Neural progenitor cell (in vitro differentiated cells): Measurements from ENCODE around the gene C16orf74. TPM values are rescaled to one million over a fixed set of nuclear protein-coding genes. Genes with fewer than 3 reads are reported as not detected.
A peak's percentile ranks its signal among the peaks of the same experiment; 100 is the strongest.

ENCODE experiments used
- DNase-seq: peaks from one replicate; pipeline ENCODE4 v3.0.0-alpha.2; 2016; ENCODE audit warnings: low spot score
- H2AFZ ChIP-seq: fragments of 200-600 bp; sonication (generic); replicated peaks from 2 replicates; pipeline ENCODE4 v1.6.1; 2016; ENCODE audit warnings: antibody characterized with exemption
- H3F3A ChIP-seq: fragments of 200-600 bp; sonication (generic); 2 replicates; pipeline ENCODE4 v1.6.1; 2016; ENCODE audit warnings: antibody characterized with exemption, low read depth
- H3K27ac ChIP-seq: fragments of 200-600 bp; sonication (generic); 2 replicates; pipeline ENCODE4 v1.5.1; 2016; ENCODE audit warnings: mild to moderate bottlenecking
- H3K27me3 ChIP-seq: fragments of 200-600 bp; sonication (generic); 2 replicates; pipeline ENCODE4 v1.6.1; 2016; ENCODE audit warnings: mild to moderate bottlenecking, moderate library complexity
- H3K36me3 ChIP-seq: fragments of 200-600 bp; sonication (generic); 2 replicates; pipeline ENCODE4 v1.5.1; 2016
- H3K4me1 ChIP-seq: fragments of 200-600 bp; sonication (generic); 2 replicates; pipeline ENCODE4 v1.6.1; 2016; ENCODE audit warnings: mixed run types
- H3K4me2 ChIP-seq: fragments of 200-600 bp; sonication (generic); 2 replicates; pipeline ENCODE4 v1.6.1; 2016
- H3K4me3 ChIP-seq: fragments of 200-600 bp; sonication (generic); 2 replicates; pipeline ENCODE4 v1.5.1; 2016
- H3K79me2 ChIP-seq: fragments of 200-600 bp; sonication (generic); 2 replicates; pipeline ENCODE4 v1.6.1; 2016; ENCODE audit warnings: low read depth
- H3K9ac ChIP-seq: fragments of 200-600 bp; sonication (generic); 2 replicates; pipeline ENCODE4 v1.6.1; 2016
- H3K9me3 ChIP-seq: fragments of 200-600 bp; sonication (generic); 2 replicates; pipeline ENCODE4 v1.5.1; 2016; ENCODE audit warnings: low read depth
- H4K20me1 ChIP-seq: fragments of 200-600 bp; sonication (generic); 2 replicates; pipeline ENCODE4 v1.6.1; 2016; ENCODE audit warnings: low read depth
- H3K27ac Mint-ChIP-seq: 3 replicates; pipeline ENCODE4 v1.8.0; 2021; ENCODE audit warnings: mixed read lengths
- H3K27me3 Mint-ChIP-seq: 2 replicates; pipeline ENCODE4 v1.8.0; 2022; ENCODE audit warnings: low read depth, mild to moderate bottlenecking, inconsistent platforms, moderate library complexity, mixed read lengths; ENCODE audit not compliant: insufficient read depth
- H3K36me3 Mint-ChIP-seq: 3 replicates; pipeline ENCODE4 v1.8.0; 2021; ENCODE audit warnings: mixed read lengths
- H3K4me1 Mint-ChIP-seq: 3 replicates; pipeline ENCODE4 v1.8.0; 2021; ENCODE audit warnings: mixed read lengths
- H3K4me3 Mint-ChIP-seq: 3 replicates; pipeline ENCODE4 v1.8.0; 2021; ENCODE audit warnings: mild to moderate bottlenecking, moderate library complexity, mixed read lengths
- H3K9me3 Mint-ChIP-seq: 3 replicates; pipeline ENCODE4 v1.8.0; 2020; ENCODE audit warnings: mixed read lengths
- EZH2 ChIP-seq: fragments of 200-600 bp; sonication (generic); IDR thresholded peaks from 2 replicates; pipeline ENCODE4 v1.6.1; 2017; ENCODE audit warnings: antibody characterized with exemption, mild to moderate bottlenecking, moderate library complexity
- EZH2phosphoT487 ChIP-seq: fragments of 200-600 bp; sonication (generic); IDR thresholded peaks from 2 replicates; pipeline ENCODE4 v1.6.1; 2017; ENCODE audit warnings: antibody characterized with exemption
- total RNA-seq: library from RNA; depleted of rRNA; stranded (reverse); fragments of >200 nt; gene quantifications from 2 replicates; pipeline ENCODE4 v1.2.3, GENCODE V29; 2015; ENCODE audit warnings: low replicate concordance
- TF ChIP-seq, protein P1 (sequence below): fragments of 200-600 bp; sonication (generic); IDR thresholded peaks from 2 replicates; pipeline ENCODE4 v1.5.1; 2017; ENCODE audit warnings: antibody characterized with exemption, mild to moderate bottlenecking

Gene C16orf74
- total RNA-seq, 1 donor from 2014 or later = not detected

DNA sequence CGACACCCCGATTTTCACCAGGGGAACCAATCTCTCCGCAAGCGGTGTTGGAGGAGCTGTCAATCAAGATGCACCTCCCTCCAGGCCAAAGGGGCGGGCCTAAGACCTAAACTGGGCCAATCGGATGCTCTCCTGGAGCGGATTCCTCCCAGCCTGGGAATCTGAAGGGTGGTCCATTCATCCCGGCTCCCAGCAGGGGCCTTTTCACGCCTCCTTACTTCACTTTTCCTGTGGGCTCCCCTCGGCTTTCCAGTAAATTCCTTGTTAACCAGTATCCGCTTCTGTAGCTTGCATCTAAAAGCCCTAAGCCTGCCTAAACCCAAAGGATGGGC is 17.1 kb downstream of the C16orf74 start:
- no peaks in the 10 kb centered on the region for H3K27me3 ChIP-seq
- H3K9ac ChIP-seq = no peak overlapping the region
- peak overlapping the region; percentile 52 for H3K4me2 ChIP-seq
- no peaks in the 10 kb centered on the region for H3K79me2 ChIP-seq
- H2AFZ ChIP-seq = no peak overlapping the region
- peak; percentile 93 for DNase-seq
- H3F3A ChIP-seq = peaks cover 8% of the 10 kb centered on the region
- TF ChIP-seq EZH2phosphoT487 (no peak), EZH2 (no peak)
- TF ChIP-seq, protein P1, sequence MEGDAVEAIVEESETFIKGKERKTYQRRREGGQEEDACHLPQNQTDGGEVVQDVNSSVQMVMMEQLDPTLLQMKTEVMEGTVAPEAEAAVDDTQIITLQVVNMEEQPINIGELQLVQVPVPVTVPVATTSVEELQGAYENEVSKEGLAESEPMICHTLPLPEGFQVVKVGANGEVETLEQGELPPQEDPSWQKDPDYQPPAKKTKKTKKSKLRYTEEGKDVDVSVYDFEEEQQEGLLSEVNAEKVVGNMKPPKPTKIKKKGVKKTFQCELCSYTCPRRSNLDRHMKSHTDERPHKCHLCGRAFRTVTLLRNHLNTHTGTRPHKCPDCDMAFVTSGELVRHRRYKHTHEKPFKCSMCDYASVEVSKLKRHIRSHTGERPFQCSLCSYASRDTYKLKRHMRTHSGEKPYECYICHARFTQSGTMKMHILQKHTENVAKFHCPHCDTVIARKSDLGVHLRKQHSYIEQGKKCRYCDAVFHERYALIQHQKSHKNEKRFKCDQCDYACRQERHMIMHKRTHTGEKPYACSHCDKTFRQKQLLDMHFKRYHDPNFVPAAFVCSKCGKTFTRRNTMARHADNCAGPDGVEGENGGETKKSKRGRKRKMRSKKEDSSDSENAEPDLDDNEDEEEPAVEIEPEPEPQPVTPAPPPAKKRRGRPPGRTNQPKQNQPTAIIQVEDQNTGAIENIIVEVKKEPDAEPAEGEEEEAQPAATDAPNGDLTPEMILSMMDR = no peak
- no peaks in the 10 kb centered on the region for H3K36me3 ChIP-seq
- no peaks in the 10 kb centered on the region for H3K9me3 ChIP-seq
- peaks cover 19% of the 10 kb centered on the region for H3K27me3 Mint-ChIP-seq
- no peak overlapping the region for H3K27ac Mint-ChIP-seq
- no peaks in the 10 kb centered on the region for H4K20me1 ChIP-seq
- no peaks in the 10 kb centered on the region for H3K36me3 Mint-ChIP-seq
- H3K4me1 Mint-ChIP-seq = peaks cover 25% of the 10 kb centered on the region
- H3K4me1 ChIP-seq = peaks cover 17% of the 10 kb centered on the region
- H3K4me3 ChIP-seq = no peak overlapping the region
- H3K27ac ChIP-seq = no peak overlapping the region
- no peaks in the 10 kb centered on the region for H3K9me3 Mint-ChIP-seq
- H3K4me3 Mint-ChIP-seq = no peak overlapping the region

DNA sequence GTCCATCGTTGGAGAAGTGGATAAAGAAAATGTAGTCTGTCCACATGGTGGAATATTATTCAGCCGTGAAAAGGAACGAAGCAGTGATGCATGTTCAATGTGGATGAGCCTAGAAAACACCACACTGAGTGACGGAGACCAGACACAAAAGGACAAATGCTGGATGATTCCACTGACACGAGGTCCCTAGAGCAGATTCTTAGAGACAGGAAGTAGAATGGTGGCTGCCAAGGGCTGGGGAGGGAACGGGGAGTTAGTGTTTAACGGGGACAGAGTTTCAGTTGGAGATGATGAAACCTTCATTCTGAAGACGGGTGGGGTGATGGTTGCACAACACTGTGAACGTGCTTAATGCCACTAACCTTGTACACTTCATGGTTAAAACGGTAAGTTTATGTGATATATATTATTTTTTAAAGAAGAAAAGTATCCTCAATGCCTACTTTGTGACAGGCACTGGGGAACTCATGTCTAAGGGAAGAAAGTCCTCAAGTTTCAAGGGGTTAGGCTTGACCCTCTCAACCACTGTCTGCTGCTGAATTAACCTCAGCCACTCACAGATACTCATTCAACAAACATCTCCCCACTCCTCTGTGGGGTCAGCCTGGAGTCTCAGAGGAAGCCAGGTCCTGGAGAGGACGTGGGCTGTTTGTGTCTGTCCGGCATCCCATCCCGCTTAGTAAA is 17.6 kb downstream of the C16orf74 start:
- Histone ChIP-seq H3K36me3 (no peaks in the 10 kb centered on the region), H4K20me1 (no peaks in the 10 kb centered on the region), H3K27ac (no peak overlapping the region), H3F3A (peaks cover 8% of the 10 kb centered on the region), H2AFZ (no peak overlapping the region), H3K4me2 (no peak overlapping the region), H3K27me3 (no peaks in the 10 kb centered on the region), H3K9ac (no peak overlapping the region), H3K9me3 (no peaks in the 10 kb centered on the region), H3K4me1 (peaks cover 17% of the 10 kb centered on the region), H3K4me3 (no peak overlapping the region), H3K79me2 (no peaks in the 10 kb centered on the region)
- Mint-ChIP-seq H3K27ac (no peak overlapping the region), H3K27me3 (peaks cover 19% of the 10 kb centered on the region), H3K9me3 (no peaks in the 10 kb centered on the region), H3K4me3 (no peak overlapping the region), H3K4me1 (peaks cover 29% of the 10 kb centered on the region), H3K36me3 (no peaks in the 10 kb centered on the region)
- DNase-seq = no peak
- TF ChIP-seq, protein P1 = no peak

DNA sequence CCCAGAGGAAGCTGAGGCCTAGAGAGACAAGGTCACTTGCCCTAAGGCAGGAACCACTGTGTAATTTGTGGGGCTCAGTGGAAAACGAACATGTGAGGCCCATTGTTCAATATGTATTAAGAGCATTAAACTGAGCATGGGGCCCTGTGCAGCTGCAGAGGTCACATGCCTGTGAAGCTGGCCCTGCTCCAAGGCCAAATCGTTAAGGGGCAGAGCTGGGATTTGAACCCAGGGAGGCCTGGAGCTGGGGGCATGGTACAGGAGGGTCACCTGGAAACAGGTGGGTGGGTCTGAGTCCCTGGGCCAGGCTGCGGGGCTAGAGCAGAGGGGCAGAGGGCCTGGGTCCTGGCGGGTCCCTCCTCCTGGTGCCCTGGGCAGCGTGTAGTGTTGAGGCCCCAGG is 19.7 kb downstream of the C16orf74 start:
- H3K36me3 ChIP-seq = no peaks in the 10 kb centered on the region
- Mint-ChIP-seq H3K36me3 (no peaks in the 10 kb centered on the region), H3K4me1 (peaks cover 31% of the 10 kb centered on the region), H3K4me3 (no peak overlapping the region), H3K27ac (no peak overlapping the region), H3K27me3 (peaks cover 18% of the 10 kb centered on the region), H3K9me3 (no peaks in the 10 kb centered on the region)
- no peaks in the 10 kb centered on the region for H4K20me1 ChIP-seq
- no peak for DNase-seq
- H3K27ac ChIP-seq = no peak overlapping the region
- peaks cover 17% of the 10 kb centered on the region for H3K4me1 ChIP-seq
- H3K79me2 ChIP-seq = no peaks in the 10 kb centered on the region
- no peaks in the 10 kb centered on the region for H3K27me3 ChIP-seq
- no peaks in the 10 kb centered on the region for H3K9me3 ChIP-seq
- H3K9ac ChIP-seq = no peak overlapping the region
- H2AFZ ChIP-seq = no peak overlapping the region
- no peak overlapping the region for H3K4me3 ChIP-seq
- peaks cover 8% of the 10 kb centered on the region for H3F3A ChIP-seq
- TF ChIP-seq EZH2phosphoT487 (no peak), EZH2 (no peak)
- TF ChIP-seq, protein P1 = no peak
- no peak overlapping the region for H3K4me2 ChIP-seq
